Measurements from ENCODE around the gene REV1.

The REV1 gene

DNA sequence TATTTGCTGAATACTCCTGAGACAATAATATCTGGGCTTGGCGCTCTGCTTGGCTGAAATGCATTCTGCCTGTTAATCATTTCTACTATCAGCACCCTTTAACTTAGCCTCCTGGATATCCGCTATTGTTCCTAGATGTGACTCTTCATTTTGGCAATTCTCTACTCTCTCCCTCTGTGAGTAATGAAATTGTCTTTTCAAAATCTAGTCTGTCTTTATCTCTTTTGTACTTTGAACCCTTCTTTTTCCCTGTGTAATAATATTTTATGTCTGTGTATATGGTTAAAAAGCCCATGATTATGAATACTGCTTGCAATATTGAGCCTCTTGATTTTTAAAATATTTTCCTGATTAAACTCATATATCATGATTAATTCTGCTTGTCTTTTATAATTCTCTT is 6.2 kb upstream of the REV1 start:
- ChIA-PET POLR2A (no interaction called here), CTCF (no interaction called here)
- TF ChIP-seq, protein P1, sequence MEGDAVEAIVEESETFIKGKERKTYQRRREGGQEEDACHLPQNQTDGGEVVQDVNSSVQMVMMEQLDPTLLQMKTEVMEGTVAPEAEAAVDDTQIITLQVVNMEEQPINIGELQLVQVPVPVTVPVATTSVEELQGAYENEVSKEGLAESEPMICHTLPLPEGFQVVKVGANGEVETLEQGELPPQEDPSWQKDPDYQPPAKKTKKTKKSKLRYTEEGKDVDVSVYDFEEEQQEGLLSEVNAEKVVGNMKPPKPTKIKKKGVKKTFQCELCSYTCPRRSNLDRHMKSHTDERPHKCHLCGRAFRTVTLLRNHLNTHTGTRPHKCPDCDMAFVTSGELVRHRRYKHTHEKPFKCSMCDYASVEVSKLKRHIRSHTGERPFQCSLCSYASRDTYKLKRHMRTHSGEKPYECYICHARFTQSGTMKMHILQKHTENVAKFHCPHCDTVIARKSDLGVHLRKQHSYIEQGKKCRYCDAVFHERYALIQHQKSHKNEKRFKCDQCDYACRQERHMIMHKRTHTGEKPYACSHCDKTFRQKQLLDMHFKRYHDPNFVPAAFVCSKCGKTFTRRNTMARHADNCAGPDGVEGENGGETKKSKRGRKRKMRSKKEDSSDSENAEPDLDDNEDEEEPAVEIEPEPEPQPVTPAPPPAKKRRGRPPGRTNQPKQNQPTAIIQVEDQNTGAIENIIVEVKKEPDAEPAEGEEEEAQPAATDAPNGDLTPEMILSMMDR (IDR thresholded peaks at IDR 0.05; ENCODE audit: control extremely low read depth, extremely low read depth, low read depth, missing control alignments) = no peak
- DNase-seq (ENCODE audit: extremely low spot score) = no peak

DNA sequence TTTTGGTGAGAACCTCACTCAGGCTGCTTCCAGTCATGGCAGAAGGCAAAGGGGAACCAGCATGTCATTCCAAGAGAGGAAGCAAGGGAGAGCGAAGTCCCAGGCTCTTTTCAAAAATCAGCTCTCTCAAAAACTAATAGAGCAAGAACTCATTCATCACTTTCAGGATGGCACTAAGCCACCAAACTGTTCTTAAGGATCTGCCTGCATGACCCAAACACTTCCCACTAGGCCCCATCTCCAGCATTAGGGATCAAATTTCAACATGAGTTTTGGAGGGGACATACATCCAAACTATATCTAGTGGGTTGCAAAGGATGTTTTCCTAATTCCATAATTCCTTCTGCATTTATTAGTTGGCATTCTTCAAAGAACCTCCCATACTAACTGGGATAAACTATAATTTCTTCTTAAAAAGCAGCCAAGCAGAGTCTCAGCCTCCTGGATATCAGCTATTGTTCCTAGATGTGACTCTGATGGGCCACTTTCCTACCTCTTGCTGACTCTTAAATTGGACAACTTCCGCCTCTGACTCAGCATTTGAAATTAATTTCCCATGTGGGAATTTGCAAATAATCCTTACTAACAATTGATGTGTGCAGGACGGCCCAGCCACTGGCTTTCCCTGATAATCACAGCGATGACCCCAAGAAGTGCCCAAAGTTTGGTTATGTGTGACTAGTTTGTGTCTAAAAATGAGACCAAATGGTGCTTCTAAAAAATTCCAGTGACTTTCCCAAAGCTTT is 5.5 kb upstream of the REV1 start:
- ChIA-PET POLR2A (interaction anchor here (0.6 kb wide), 1 partner anchor 319 kb away, joined by 4 read pairs; no protein-coding TSS in a partner anchor), CTCF (no interaction called here)
- no peak for DNase-seq (ENCODE audit: extremely low spot score)
- TF ChIP-seq, protein P1 (IDR thresholded peaks at IDR 0.05; ENCODE audit: control extremely low read depth, extremely low read depth, low read depth, missing control alignments) = no peak

DNA sequence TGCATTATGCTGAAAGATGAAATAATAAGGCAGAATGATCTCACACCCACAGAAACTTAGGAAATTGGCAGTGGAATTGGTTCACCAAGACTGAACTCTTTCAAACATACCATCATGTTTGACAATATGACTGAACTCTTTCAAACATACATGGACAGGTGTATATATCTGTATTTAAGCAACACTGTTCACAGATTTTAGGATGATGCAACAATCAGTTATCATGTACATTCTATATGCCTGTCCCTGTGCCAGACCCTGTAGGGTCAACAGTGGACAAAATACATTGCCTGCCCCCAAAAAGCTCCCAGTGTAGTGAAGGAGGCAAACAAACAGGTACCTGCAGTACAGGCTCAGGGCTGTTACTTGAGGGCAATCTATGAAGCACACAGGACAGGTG is 2.9 kb upstream of the REV1 start:
- ChIA-PET POLR2A (no interaction called here), CTCF (no interaction called here)
- DNase-seq (ENCODE audit: extremely low spot score) = no peak
- TF ChIP-seq, protein P1 (IDR thresholded peaks at IDR 0.05; ENCODE audit: control extremely low read depth, extremely low read depth, low read depth, missing control alignments) = no peak

DNA sequence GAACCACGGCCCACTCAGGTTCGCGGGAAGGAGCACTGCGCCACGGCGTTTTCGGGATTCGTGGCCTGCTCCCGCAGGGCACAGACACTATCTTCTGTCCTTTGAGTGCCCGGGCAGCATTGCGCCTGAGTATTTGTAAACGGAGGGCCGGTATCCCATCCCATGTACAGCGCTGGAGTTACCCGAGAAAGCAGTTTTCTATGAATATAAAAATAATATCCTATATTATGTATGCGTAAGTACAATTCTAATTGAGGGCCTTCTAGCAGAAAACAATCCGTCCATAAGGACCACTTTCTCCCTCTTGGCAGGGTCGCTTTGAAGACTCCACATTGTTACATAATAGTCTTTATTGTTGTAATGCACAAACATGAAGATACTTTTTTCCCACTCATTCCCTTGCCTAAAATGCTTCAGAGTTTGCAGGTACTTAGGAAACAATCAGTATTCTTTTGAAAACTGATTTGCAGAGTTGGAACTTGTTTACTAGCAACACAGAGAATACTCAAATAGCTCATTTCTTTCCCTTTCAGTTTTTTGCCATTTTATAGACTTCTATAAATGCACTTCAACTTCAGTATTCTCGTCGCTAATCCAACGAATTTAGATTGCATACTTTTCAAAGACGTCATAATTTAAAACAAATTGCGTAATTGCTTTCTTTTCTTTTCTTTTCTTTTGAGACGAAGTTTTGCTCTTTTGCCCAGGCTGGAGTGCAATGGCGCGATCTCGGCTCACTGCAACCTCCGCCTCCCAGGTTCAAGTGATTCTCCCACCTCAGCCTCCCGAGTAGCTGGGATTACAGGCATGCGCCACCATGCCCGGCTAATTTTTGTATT is 1.0 kb upstream of the REV1 start:
- POLR2A ChIA-PET = no interaction called here
- TF ChIP-seq, protein P1 (IDR thresholded peaks at IDR 0.05; ENCODE audit: control extremely low read depth, extremely low read depth, low read depth, missing control alignments) = no peak
- DNase-seq (ENCODE audit: extremely low spot score) = no peak
- CTCF ChIA-PET = interaction anchor here (0.9 to 1.4 kb wide), 7 partner anchors 9 to 313 kb away, joined by 3 to 5 read pairs (median 4); no protein-coding TSS in a partner anchor

DNA sequence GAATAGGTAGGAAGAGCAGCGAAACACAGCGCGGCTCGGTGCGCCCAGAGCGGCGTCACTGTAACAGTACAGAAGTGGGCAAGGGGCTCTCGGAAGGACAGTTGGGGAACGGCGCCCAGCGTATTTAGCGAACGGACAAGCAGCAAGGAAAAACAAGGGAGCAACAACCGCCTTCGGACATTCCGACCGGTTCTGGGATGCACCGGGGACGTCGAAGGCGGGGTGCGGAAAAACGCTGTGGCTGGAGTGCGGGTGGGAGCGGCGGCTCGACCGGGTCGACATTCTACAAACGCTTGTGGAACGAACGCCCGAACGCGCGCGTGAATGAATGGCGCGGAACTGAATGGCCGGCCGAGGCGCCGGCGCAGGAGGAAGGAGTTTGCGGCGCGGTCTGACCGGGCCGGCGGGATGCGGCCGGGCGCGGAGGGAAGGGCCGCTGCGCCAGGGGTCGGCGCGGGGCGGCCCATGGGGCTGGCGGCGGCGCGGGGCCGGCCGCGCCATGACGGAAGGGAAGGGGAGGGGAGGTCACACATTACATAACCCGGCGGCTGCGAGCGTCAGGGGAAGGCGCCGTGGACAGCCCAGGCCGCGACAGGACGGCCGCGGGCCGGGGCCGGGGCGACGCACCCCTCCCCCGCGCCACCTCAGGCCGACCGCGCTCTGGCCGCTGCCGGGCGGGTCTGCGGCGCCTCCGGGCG is 605 bp downstream of the REV1 start:
- ChIA-PET POLR2A (no interaction called here), CTCF (no interaction called here)
- DNase-seq (ENCODE audit: extremely low spot score) = peak; percentile 69
- TF ChIP-seq, protein P1 (IDR thresholded peaks at IDR 0.05; ENCODE audit: control extremely low read depth, extremely low read depth, low read depth, missing control alignments) = no peak

DNA sequence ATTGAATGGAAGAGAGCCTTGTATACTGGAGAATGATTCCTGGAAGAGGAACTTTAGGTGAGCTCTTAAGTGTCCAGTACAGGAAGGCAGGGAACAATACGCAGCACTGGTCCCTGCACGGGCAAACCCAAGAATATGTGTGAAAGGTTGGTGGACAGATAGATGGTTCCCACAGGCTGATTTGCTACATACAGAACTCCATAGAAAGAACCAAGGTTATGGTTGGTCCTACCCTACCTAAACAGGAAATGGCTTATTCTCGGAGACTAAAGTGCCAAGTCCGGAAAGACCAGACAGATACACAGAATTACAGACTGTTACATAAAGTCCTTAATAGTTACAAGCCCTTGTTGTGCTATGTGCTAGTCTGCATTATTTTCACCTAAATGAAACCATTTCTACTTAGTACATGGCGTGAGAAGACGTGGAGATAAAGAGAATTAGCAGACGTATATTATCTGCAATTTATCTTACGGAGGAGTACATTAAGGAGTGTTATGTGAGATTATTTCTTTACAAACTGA is 1.2 kb downstream of the REV1 start:
- POLR2A ChIA-PET = no interaction called here
- CTCF ChIA-PET = no interaction called here
- peak; percentile 23 for DNase-seq (ENCODE audit: extremely low spot score)
- TF ChIP-seq, protein P1 (IDR thresholded peaks at IDR 0.05; ENCODE audit: control extremely low read depth, extremely low read depth, low read depth, missing control alignments) = no peak

Data from GM10248 (cell line).